Kidney epithelial cell (primary cell): ENCODE results near the gene SETD2. TPM values are rescaled to one million over a fixed set of nuclear protein-coding genes. Genes with fewer than 3 reads are reported as not detected.

ENCODE experiments used
- DNase-seq: peaks from one replicate; pipeline ENCODE4 v3.0.0-alpha.2; 2010; ENCODE audit warnings: low read depth
- H3K27me3 ChIP-seq: 2 replicates; pipeline ENCODE4 v1.6.0; 2011; ENCODE audit warnings: low read length; ENCODE audit not compliant: control insufficient read depth, insufficient read depth
- H3K36me3 ChIP-seq: 2 replicates; pipeline ENCODE4 v1.5.1; 2011; ENCODE audit warnings: low read length; ENCODE audit not compliant: control insufficient read depth, insufficient read depth
- H3K4me3 ChIP-seq: 2 replicates; pipeline ENCODE4 v1.5.1; 2011; ENCODE audit warnings: low read depth, mild to moderate bottlenecking, control low read depth, low read length
- CTCF ChIP-seq: IDR thresholded peaks from 2 replicates; pipeline ENCODE4 v1.5.1; 2011; ENCODE audit warnings: mild to moderate bottlenecking, moderate library complexity, low read length, control low read depth, inconsistent platforms; ENCODE audit not compliant: insufficient read depth, poor library complexity, severe bottlenecking
- total RNA-seq: library from RNA; depleted of rRNA; stranded (reverse); fragments of >200 nt; gene quantifications from 2 replicates; pipeline ENCODE4 v1.2.3, GENCODE V29; 2015

Gene SETD2
- total RNA-seq, 1 donor from 2014 or later = 31.1 TPM

- TF ChIP-seq CTCF = no peak
- no peak overlapping the region for H3K4me3 ChIP-seq
- no peak for DNase-seq
- no peaks in the 10 kb centered on the region for H3K36me3 ChIP-seq
- H3K27me3 ChIP-seq = no peaks in the 10 kb centered on the region
Measured at GRCh38 chr3:47001731-47002170, 162.2 kb downstream of the SETD2 start.

- no peak for DNase-seq
- H3K4me3 ChIP-seq = no peak overlapping the region
- no peaks in the 10 kb centered on the region for H3K27me3 ChIP-seq
- H3K36me3 ChIP-seq = no peaks in the 10 kb centered on the region
- no peak for TF ChIP-seq CTCF
Measured at GRCh38 chr3:47000922-47001730, 162.8 kb downstream of the SETD2 start.

GRCh38 chr3:47000198-47000815 is 163.6 kb downstream of the SETD2 start:
- DNase-seq = no peak
- H3K27me3 ChIP-seq = no peaks in the 10 kb centered on the region
- TF ChIP-seq CTCF = no peak
- no peak overlapping the region for H3K4me3 ChIP-seq
- H3K36me3 ChIP-seq = no peaks in the 10 kb centered on the region

- Histone ChIP-seq H3K27me3 (no peaks in the 10 kb centered on the region), H3K36me3 (no peaks in the 10 kb centered on the region), H3K4me3 (no peak overlapping the region)
- no peak for DNase-seq
- TF ChIP-seq CTCF = no peak
Measured at GRCh38 chr3:46999516-47000197, 164.3 kb downstream of the SETD2 start.

- no peak for TF ChIP-seq CTCF
- no peak for DNase-seq
- H3K27me3 ChIP-seq = no peaks in the 10 kb centered on the region
- no peak overlapping the region for H3K4me3 ChIP-seq
- H3K36me3 ChIP-seq = no peaks in the 10 kb centered on the region
Measured at GRCh38 chr3:46998852-46999515, 164.9 kb downstream of the SETD2 start.
